ENCODE data around the gene NATD1.

NATD1 gene

GRCh38 chr17:21294321-21295035, 41.3 kb upstream of the NATD1 start:
- Histone ChIP-seq H3K9ac (ENCODE audit: low read depth, low read length) (no peak overlapping the region), H3K36me3 (ENCODE audit: insufficient read depth, low read length) (no peaks in the 10 kb centered on the region), H3K4me1 (ENCODE audit: insufficient read depth, low read length) (no peaks in the 10 kb centered on the region), H3K9me3 (ENCODE audit: control insufficient read depth, insufficient read depth, low read length) (no peaks in the 10 kb centered on the region)

DNA sequence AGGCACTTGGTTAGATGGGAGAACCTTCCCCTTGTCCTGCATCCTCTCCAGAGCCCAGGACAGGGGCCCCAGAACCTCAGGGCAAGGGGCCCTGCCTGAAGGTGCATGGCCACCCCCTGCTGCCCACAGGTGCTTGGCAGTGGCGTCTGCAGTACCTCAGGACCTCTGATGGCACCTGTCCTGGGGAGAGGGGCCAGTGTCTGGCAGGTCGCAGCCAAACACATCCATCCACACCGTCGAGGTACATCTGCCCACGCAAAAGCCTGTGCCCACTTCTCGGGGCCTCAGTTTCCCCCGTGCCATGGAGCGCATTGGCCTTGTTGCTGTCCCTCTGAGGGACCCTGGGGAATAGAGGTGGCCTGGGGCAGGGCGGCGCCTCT, 40.6 kb upstream of the NATD1 start:
- Histone ChIP-seq H3K36me3 (ENCODE audit: insufficient read depth, low read length) (no peaks in the 10 kb centered on the region), H3K4me1 (ENCODE audit: insufficient read depth, low read length) (no peaks in the 10 kb centered on the region), H3K9me3 (ENCODE audit: control insufficient read depth, insufficient read depth, low read length) (no peaks in the 10 kb centered on the region), H3K9ac (ENCODE audit: low read depth, low read length) (no peak overlapping the region)

GRCh38 chr17:21292867-21293830, 39.9 kb upstream of the NATD1 start:
- H3K4me1 ChIP-seq (ENCODE audit: insufficient read depth, low read length) = peaks cover 7% of the 10 kb centered on the region
- no peak overlapping the region for H3K9ac ChIP-seq (ENCODE audit: low read depth, low read length)

GRCh38 chr17:21291862-21292261, 38.7 kb upstream of the NATD1 start:
- Histone ChIP-seq H3K4me1 (ENCODE audit: insufficient read depth, low read length) (peaks cover 18% of the 10 kb centered on the region), H3K9me3 (ENCODE audit: control insufficient read depth, insufficient read depth, low read length) (no peaks in the 10 kb centered on the region), H3K36me3 (ENCODE audit: insufficient read depth, low read length) (no peaks in the 10 kb centered on the region), H3K9ac (ENCODE audit: low read depth, low read length) (no peak overlapping the region)

More at GRCh38 chr17:21292867-21293830, 39.9 kb upstream of the NATD1 start:
- H3K9me3 ChIP-seq (ENCODE audit: control insufficient read depth, insufficient read depth, low read length) = no peaks in the 10 kb centered on the region
- H3K36me3 ChIP-seq (ENCODE audit: insufficient read depth, low read length) = no peaks in the 10 kb centered on the region

DNA sequence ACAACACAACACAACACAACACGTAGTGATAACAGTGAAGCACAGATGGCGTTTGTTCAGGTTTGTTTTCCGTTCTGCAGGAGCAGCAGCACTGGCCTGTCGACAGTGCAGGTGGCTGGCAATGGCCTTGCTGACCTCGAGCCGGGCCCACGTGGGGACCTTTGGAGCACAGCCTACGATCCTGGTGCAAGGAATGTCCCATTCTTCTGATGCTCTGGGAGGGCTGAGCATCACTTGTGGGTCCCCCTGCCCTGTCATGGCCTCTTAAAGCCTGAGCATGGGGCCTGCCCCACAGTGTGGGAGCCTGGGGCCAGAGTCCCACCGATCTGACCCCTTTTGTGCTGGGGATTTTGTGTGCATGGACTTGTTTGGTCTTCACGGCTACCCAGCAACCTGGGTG, 38.1 kb upstream of the NATD1 start:
- H3K9me3 ChIP-seq (ENCODE audit: control insufficient read depth, insufficient read depth, low read length) = no peaks in the 10 kb centered on the region
- H3K36me3 ChIP-seq (ENCODE audit: insufficient read depth, low read length) = no peaks in the 10 kb centered on the region
- H3K9ac ChIP-seq (ENCODE audit: low read depth, low read length) = no peak overlapping the region

DNA sequence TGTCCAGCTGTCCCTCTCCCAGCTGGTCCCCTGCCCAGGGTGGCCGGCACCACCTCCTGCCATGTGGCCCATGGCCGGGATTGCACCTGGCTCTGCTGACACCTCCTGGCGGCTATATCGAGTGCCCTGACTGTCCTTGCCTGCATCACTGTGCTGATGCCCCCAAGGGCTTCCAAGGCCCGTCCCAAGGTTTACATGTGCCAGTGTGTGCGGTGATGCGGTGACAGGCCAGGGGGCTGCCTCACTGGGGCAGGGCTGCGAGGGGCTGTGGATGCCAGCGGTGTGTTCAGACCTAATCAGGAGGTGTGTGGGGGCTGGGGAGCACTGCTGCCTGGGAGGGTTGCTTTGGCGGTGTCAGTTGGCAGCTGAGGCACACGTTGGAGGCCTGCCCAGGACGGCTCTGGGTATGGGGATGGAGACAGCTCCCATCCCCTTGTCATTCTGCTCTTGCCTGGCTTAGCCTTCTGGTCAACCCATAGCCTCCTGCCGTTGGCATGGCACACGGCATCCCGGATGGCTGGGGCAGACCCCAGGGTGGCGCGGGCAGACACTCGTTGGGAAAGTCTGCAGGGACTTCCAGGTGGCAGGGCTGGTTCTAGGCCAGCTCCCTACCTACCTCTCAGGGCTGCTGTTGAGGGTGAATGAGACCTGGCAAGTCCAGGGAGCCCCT, 36.8 kb upstream of the NATD1 start:
- Histone ChIP-seq H3K36me3 (ENCODE audit: insufficient read depth, low read length) (no peaks in the 10 kb centered on the region), H3K9ac (ENCODE audit: low read depth, low read length) (no peak overlapping the region), H3K9me3 (ENCODE audit: control insufficient read depth, insufficient read depth, low read length) (no peaks in the 10 kb centered on the region), H3K4me1 (ENCODE audit: insufficient read depth, low read length) (peaks cover 28% of the 10 kb centered on the region)

More for the DNA sequence above, 38.1 kb upstream of the NATD1 start:
- H3K4me1 ChIP-seq (ENCODE audit: insufficient read depth, low read length) = peaks cover 23% of the 10 kb centered on the region

DNA sequence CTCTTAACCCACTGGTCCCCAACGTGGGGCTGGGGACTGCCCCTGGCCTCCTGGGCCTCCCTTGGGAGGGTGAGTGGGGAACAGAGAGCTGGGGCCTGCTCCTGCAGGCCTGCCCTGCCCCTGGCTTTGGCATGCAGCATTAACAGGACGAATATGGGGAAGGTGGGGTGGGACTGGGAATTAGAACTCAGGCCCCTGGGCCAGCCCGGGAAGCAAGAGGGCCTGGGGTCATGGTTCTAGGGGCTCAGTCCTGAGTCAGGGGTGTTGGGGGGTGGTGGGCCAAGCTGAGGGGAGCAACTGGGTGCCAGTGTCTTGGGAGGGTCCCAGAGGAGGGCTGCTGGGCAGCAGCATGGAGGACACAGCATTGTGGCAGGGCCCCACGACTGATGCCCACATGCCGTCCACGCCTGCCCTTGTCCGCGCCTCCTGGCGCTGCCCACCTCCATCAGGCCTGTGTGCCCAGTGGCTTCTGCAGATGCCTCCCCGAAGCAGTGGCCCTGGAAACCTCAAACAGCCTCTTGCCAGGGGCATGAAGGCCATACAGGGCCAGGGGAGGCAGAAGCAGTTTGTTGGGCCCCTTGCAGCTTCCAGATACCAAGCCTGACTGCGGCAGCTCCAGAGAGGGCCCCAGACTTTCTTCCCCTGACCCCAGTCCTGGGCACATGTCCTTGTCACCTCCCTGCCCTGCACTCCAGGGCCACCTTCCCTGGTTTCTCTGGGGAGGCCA, 36.1 kb upstream of the NATD1 start:
- Histone ChIP-seq H3K9ac (ENCODE audit: low read depth, low read length) (no peak overlapping the region), H3K36me3 (ENCODE audit: insufficient read depth, low read length) (no peaks in the 10 kb centered on the region), H3K9me3 (ENCODE audit: control insufficient read depth, insufficient read depth, low read length) (no peaks in the 10 kb centered on the region), H3K4me1 (ENCODE audit: insufficient read depth, low read length) (peaks cover 28% of the 10 kb centered on the region)

GRCh38 chr17:21288571-21289017, 35.4 kb upstream of the NATD1 start:
- Histone ChIP-seq H3K9ac (ENCODE audit: low read depth, low read length) (no peak overlapping the region), H3K4me1 (ENCODE audit: insufficient read depth, low read length) (peaks cover 28% of the 10 kb centered on the region)

DNA sequence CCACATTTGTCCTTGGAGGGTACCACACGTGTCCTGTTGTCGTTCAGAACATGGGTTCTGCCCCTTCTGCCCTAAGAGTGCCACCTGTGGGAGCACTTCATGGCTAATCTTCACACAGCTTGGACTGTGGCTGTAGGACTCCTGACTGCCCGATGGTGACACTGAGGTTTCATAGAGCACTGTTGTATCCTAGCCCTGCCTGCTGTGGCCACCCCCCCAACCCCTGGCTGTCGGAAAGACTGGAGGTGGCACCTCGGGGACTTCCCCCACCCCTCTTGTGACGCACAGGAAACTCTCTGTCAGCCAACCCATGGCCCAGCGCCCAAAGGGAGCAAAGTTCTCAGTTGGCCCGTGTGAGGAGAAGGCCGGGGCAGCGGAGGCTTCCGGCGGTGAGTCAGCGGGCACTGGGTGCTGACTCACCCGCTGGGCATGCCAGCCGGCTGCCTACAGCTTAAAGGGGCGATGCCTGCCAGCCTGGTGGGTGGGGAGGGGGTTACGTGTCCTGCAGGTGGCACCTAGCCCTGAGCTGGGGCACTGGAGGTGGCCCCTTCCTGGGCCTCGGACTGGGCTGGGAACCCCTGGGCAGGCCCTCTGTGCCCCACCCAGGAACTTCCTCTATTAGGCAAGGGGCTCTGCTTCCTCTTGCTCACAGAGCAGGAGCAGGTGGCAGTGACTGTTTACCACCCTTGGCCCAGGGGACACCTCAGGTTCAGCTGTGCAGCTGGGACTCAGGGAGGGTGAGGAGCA, 34.7 kb upstream of the NATD1 start:
- Histone ChIP-seq H3K4me1 (ENCODE audit: insufficient read depth, low read length) (peaks cover 28% of the 10 kb centered on the region), H3K36me3 (ENCODE audit: insufficient read depth, low read length) (no peaks in the 10 kb centered on the region), H3K9ac (ENCODE audit: low read depth, low read length) (no peak overlapping the region), H3K9me3 (ENCODE audit: control insufficient read depth, insufficient read depth, low read length) (no peaks in the 10 kb centered on the region)

More at GRCh38 chr17:21288571-21289017, 35.4 kb upstream of the NATD1 start:
- Histone ChIP-seq H3K36me3 (ENCODE audit: insufficient read depth, low read length) (no peaks in the 10 kb centered on the region), H3K9me3 (ENCODE audit: control insufficient read depth, insufficient read depth, low read length) (no peaks in the 10 kb centered on the region)

DNA sequence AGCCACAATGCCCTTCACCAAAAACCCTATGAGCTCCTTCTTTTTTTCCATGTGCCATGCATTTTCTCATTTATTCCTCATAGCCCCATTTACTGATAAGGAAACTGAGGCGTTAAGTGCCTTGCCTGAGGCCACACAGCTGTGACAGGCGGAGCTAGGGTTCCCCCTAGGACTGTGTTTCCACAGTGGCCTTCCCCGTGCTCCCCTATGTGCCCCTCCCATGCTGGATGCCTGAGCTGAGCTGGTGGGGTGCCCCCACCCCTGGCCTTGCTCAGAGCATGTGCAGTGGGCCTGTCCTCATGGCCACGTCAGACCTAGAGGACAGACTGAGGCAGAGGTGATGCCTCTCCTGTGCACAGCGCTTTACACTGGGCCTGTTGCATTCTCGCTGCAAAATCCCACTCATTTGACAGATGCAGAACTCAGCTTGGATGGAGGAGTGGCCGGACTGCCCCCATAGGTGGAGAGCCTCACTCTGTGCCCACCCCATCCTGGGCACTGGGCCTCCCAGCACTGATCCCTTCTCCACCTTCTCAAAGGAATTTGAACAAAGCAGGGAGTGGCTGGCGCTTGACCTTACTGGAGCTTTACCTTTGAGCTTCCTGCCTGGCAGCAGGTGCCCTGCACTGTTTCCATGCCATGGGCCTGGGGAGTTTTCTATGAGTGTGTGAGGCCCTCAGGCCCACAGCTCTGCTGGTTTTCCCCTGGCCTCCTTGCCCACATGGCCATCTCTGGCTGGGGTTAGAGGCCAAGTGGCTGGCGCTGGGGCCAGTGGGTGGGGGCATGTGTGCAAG, 33.9 kb upstream of the NATD1 start:
- H3K9me3 ChIP-seq (ENCODE audit: control insufficient read depth, insufficient read depth, low read length) = no peaks in the 10 kb centered on the region

GRCh38 chr17:21286066-21286770, 33.0 kb upstream of the NATD1 start:
- Histone ChIP-seq H3K36me3 (ENCODE audit: insufficient read depth, low read length) (no peaks in the 10 kb centered on the region), H3K4me1 (ENCODE audit: insufficient read depth, low read length) (peaks cover 28% of the 10 kb centered on the region), H3K9me3 (ENCODE audit: control insufficient read depth, insufficient read depth, low read length) (no peaks in the 10 kb centered on the region), H3K9ac (ENCODE audit: low read depth, low read length) (peak overlapping the region; percentile 84)

More for the DNA sequence above, 33.9 kb upstream of the NATD1 start:
- Histone ChIP-seq H3K36me3 (ENCODE audit: insufficient read depth, low read length) (no peaks in the 10 kb centered on the region), H3K9ac (ENCODE audit: low read depth, low read length) (no peak overlapping the region), H3K4me1 (ENCODE audit: insufficient read depth, low read length) (peaks cover 28% of the 10 kb centered on the region)

All from ES-I3 (cell line).